Fibroblast of peridontal ligament (primary cell): ENCODE results near the gene TEAD1.
A peak's percentile ranks its signal among the peaks of the same experiment; 100 is the strongest.

Experiments
- DNase-seq: peaks from one replicate; pipeline ENCODE4 v3.0.0-alpha.2; 2010; ENCODE audit errors: extremely low read depth

TEAD1 gene

GRCh38 chr11:12686246-12687060 is 12.2 kb downstream of the TEAD1 start:
- no peak for DNase-seq

- no peak for DNase-seq
Measured at GRCh38 chr11:12687216-12687623, 13.0 kb downstream of the TEAD1 start.

DNA sequence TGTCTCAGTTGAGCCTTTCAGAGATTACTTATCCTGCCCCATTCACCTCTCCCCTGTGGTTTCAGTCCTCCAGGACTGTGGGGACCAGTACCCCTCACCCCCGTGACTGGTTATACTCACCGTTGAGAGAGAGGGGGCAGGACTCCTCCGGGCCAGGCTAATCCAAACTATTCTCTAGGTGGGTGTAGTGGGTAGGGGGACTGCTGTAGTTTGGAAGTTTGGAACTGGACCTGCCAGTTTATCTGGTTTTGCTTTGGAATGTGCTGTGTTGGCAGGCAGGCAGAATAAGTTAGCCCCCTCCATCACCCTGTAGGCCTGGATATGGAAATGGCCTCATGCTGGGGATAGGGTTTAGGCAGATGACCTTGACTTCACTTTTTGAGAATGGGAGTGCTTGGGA is 13.5 kb downstream of the TEAD1 start:
- DNase-seq: no peak

DNA sequence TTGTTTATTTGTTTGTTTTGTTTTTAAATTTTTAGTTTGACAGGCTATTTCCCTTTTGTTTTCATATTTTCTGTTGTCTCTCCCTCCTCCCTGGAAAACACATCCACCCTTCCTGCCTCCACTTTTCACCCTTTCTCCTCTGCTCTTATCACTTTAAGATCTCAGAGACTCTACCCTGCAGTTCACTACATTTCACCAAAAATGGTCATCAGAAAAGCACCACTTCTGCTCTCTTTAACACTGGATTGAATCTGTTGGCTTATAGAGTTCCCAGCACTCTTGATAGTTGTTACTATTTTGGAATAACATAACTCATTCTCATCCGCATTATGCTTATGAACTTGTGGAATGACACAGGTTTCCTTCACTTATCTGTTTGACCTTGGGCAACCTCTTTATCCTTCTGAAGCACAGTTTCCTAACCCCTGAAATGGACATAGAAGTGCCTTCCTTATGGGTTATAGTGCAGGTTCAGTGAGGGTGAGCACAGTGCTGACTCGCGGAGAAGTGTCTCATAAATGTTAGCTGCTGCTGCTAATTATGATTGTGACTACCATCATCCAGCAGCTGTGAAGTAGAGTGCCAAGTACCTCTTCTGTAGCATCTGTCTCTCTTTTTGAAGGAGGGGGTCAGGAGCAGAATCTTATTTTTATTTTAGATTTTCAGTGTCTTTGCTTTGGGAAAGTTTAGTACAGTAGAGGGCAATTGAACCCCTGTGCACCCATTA is 15.0 kb downstream of the TEAD1 start:
- no peak for DNase-seq

DNA sequence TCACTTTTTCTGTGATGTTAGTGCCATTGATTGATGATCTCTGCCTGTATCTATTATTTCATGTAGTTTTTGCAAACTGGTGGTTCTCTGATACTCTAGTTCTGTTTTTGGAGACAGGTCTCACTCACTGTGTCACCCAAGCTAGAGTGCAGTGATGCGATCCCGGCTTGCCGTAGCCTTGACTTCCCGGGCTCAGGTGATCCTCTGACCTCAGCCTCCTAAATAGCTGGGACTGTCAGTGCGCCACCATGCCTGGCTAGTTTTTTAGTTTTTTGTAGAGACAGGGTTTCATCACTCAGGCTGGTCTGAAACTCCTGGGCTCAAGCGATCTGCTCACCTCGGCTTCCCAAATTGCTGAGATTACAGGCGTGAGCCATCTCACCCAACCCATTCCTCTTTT is 16.4 kb downstream of the TEAD1 start:
- no peak for DNase-seq

DNA sequence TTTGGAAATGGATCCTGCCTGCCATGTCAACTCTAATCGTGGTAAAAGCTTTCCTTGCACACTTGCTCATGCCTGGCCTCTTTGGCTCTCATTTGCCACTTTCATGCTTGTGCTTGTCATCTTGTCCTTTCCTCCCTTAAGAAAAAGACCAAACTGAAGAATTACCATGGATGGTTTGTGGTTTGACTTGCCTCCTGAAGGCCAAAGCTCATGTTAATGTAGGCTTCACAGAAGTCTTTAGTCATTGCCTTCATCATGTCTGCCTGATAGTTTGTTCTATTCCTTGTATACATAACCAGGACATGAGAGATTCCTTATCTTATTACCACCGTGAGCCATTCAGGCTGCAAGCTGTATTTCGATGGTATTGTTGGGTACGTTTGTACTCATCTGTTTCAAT is 17.3 kb downstream of the TEAD1 start:
- no peak for DNase-seq

DNA sequence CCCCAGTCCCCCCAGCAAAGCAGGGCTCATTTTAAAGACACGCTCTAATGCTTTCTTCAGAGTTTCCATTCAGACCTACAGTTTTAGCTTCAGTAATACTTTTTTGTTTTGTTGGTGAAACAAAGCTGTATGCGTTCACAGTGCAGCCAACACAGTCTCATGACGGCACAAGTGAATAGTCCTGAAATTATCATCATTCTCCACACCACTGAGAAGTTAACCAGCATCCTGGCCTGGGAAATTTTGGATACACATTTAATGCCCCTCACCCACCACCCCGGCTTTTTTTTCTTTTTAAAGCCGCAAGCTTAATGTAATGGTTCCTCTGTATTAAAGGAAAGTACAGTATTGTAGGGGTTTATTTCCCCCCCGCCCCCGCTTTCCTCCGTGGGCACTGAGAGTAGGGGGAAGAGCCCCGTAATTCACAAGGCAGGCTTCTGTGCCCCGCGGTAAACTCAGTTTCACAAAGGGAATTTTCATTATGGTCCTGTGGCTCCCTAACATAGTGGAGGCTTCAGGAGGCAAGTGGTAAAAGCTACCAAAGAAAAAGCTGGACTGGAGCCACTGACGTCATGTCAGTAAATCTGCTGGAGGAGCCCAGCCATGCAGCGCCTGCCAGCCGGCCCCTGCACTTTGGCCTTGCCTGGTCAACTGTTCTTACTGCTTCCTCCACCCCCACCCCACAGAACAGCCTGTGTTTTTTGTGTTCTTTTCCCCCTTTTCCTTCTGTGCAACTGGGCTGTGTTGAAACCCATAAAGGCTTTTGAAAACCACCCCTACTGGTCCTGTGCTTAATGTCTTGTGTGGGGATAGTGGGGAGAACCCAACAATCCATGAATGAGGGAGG is 18.2 kb downstream of the TEAD1 start:
- DNase-seq: peak; percentile 97

- DNase-seq: no peak
Measured at GRCh38 chr11:12693094-12693478, 18.9 kb downstream of the TEAD1 start.

DNA sequence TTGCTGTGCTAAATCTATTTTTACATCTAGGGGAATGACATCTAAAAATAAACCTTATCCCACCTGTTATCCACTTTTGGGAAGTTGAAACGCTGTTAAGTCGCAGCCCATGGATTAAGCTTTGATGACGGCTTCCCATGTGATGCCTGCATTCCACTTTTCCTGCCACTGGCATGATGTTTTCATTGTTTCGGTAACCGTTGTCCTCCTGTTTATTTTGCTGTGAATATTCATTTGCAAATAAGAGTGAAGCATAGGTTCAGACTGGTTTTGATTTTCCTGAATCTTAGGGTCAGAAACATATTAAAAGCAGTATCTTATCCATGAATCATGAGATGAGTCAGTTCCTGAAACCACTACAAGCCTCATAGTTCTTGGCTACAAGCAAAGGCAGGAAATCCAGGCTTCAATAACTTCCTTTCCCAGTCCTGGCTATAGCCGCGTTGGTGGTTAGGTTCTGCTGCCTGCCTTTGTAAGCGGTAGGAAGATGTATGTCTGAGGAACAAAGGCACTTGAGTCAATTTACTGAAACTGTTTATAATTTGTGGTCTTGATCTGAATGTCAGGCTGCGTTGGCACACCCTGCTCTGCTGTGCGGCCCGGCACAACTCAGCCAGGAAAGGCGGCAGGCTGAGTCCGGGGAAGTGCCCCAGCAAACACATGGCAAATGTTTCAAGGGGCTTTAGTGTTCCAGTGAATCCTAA is 19.4 kb downstream of the TEAD1 start:
- DNase-seq: peak; percentile 99

GRCh38 chr11:12694183-12694531 is 19.9 kb downstream of the TEAD1 start:
- peak; percentile 67 for DNase-seq

- no peak for DNase-seq
Measured at GRCh38 chr11:12695221-12695794, 21.1 kb downstream of the TEAD1 start.

DNA sequence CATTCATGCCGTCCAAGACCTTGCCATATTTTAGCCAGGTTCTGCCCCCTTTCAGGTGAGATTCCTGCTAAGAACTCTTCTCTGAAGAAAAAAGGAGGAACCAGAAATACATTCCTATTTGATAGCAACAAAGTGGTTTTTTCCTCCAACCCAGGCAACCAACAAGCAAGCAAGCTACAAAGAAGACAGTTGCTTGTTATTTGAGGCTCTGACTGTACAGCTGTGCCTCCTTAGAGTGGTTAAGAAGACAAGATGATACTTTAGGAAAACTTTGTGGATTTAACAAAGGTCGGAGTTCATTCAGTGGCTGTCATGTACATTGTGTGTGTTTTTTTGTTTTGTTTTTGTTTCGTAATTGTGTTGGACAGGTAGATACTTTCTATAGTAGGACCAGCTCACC is 21.7 kb downstream of the TEAD1 start:
- DNase-seq: no peak

- DNase-seq: no peak
Measured at GRCh38 chr11:12696911-12697581, 22.8 kb downstream of the TEAD1 start.

GRCh38 chr11:12698048-12698447 is 23.8 kb downstream of the TEAD1 start:
- DNase-seq: no peak

GRCh38 chr11:12701811-12702592 is 27.8 kb downstream of the TEAD1 start:
- no peak for DNase-seq

GRCh38 chr11:12702999-12703453 is 28.8 kb downstream of the TEAD1 start:
- DNase-seq: no peak

DNA sequence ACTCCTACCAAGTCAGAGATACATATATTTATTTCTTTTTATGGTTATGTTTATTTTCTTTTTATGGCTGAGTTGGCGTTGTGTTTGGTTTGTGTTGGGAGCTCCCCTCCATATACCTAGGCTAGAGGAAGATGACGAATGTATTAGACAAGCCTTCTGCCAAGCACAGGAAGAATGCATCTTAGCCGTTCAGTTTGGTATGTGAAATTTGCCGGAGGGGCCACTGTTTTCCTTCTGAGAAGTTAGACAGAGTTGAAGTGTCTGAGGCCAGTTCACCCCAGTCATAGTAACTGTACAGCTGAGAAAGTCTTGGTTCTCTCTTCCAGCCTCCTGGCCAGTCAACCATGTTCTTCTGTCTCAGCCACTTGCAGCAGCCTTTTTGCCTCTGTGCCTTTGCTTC is 29.8 kb downstream of the TEAD1 start:
- peak; percentile 80 for DNase-seq

GRCh38 chr11:12705874-12706273 is 31.7 kb downstream of the TEAD1 start:
- DNase-seq: peak; percentile 72

DNA sequence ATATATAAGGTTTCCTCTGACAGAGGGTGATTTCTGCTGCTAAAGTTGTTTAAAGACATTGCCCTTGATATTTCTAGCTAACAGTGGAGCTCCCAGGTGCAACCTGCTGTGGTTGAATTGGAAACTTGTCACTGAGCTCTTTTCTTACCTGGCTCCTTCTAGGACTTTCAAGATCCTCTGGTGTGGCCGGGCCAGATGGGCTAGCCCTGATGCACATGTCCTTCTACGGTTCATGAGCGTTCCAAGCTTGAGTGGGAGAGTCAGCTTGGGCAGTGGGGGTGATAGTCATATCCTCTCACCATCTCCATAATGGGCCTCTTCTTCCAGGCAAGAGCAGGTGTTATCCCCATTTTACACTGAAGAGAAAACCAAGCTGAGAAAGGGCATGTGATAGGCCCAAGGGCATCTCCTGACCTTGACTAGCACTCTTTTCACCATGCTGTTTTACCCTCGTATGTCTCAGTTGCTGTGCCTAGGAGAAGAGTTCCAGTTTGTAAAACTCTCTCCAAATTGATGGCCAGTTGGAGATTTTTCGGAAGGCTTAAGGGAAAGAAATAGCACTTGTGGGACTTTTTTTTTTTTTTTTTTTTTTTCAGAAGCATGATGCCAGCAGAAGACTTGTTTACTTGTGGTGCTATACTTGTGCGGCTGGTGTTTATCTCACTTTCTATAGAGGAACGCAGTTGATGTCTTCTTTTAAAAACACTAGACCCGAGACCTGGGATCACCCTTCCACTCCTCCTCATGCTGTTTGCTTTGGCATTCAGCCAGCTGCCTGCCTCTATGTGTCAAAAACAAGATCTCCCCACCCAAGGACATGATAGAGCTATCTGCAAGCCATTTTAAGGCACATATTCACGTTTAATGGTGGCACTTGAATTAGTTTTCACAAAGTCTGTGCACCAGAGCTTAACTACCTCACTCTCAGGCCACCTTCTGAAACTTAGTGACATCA is 32.6 kb downstream of the TEAD1 start:
- DNase-seq: no peak
